H1 (cell line): ENCODE results near the gene SKIL. TPM values are rescaled to one million over a fixed set of nuclear protein-coding genes. Genes with fewer than 3 reads are reported as not detected.
A peak's percentile ranks its signal among the peaks of the same experiment; 100 is the strongest.

ENCODE experiments used
- CTCF ChIA-PET: fragments of 300-600 bp; sonication (Branson Sonifier 250); formaldehyde crosslinking; loops from one replicate; lab custom pipeline; 2021; ENCODE audit not compliant: partially characterized antibody; lab: Charles Lee
- POLR2A ChIA-PET: fragments of 300-600 bp; sonication (Branson Sonifier 250); formaldehyde crosslinking; loops from one replicate; lab custom pipeline; 2021; ENCODE audit warnings: inconsistent platforms; ENCODE audit not compliant: partially characterized antibody; lab: Charles Lee
- DNase-seq, 2 experiments: peaks; one replicate each; pipeline versions ENCODE4 v3.0.0 to v3.0.0-alpha.2; 2010 to 2022; ENCODE audit warnings: low spot score in 2 of 2, low read depth in 1 of 2, mixed read lengths in 1 of 2
- FAIRE-seq: peaks from 2 replicates; lab custom pipeline; 2011; peaks lifted over from hg19 to GRCh38; lab: Jason Lieb, UNC
- H2AFZ ChIP-seq: 2 replicates; pipeline ENCODE4 v1.8.1; 2012; ENCODE audit warnings: low read length, inconsistent platforms
- H2AK5ac ChIP-seq: 2 replicates; pipeline ENCODE4 v1.6.1; 2013; ENCODE audit warnings: low read depth, low read length
- H2BK120ac ChIP-seq: replicated peaks from 2 replicates; pipeline ENCODE3; 2013; ENCODE audit warnings: low read depth, low read length, inconsistent platforms
- H2BK12ac ChIP-seq: 2 replicates; pipeline ENCODE4 v1.6.1; 2013; ENCODE audit warnings: low read depth, low read length
- H2BK15ac ChIP-seq: 2 replicates; pipeline ENCODE4 v1.6.1; 2013; ENCODE audit warnings: low read length
- H2BK20ac ChIP-seq: 2 replicates; pipeline ENCODE4 v1.6.1; 2013; ENCODE audit warnings: low read length
- H2BK5ac ChIP-seq: 2 replicates; pipeline ENCODE4 v1.6.1; 2013; ENCODE audit warnings: low read depth, low read length
- H3K14ac ChIP-seq: 2 replicates; pipeline ENCODE4 v1.6.1; 2013; ENCODE audit warnings: inconsistent platforms; ENCODE audit not compliant: insufficient read length
- H3K18ac ChIP-seq: 2 replicates; pipeline ENCODE4 v1.6.1; 2013; ENCODE audit warnings: low read length; ENCODE audit errors: extremely low read depth
- H3K23ac ChIP-seq: 2 replicates; pipeline ENCODE4 v1.6.1; 2013; ENCODE audit warnings: inconsistent platforms; ENCODE audit not compliant: insufficient read length
- H3K23me2 ChIP-seq: 2 replicates; pipeline ENCODE4 v1.6.1; 2013; ENCODE audit warnings: low read depth, low read length
- H3K27ac ChIP-seq: 2 replicates; pipeline ENCODE4 v1.6.1; 2011; ENCODE audit warnings: low read depth, low read length, inconsistent platforms
- H3K27me3 ChIP-seq, 4 experiments: replicated peaks in 1 of 4; 1 replicate in 1 of 4; 2 replicates in 3 of 4; pipeline versions ENCODE4 v1.6.1 to v1.8.1; 2011 to 2013; ENCODE audit warnings: low read length in 3 of 4, mild to moderate bottlenecking in 3 of 4, inconsistent platforms in 2 of 4, mixed read lengths in 2 of 4, moderate library complexity in 1 of 4; ENCODE audit not compliant: control insufficient read depth in 3 of 4, insufficient read depth in 3 of 4; ENCODE audit errors: extremely low read depth in 1 of 4
- H3K36me3 ChIP-seq, 4 experiments: 2 replicates each; pipeline versions ENCODE4 v1.6.1 to v1.8.1; 2011 to 2013; ENCODE audit warnings: mild to moderate bottlenecking in 4 of 4, low read length in 3 of 4, moderate library complexity in 2 of 4, control low read depth in 1 of 4, inconsistent platforms in 1 of 4; ENCODE audit not compliant: insufficient read depth in 4 of 4, control insufficient read depth in 2 of 4
- H3K4ac ChIP-seq: replicated peaks from 2 replicates; pipeline ENCODE3; 2013; ENCODE audit warnings: low read length, low read depth, mixed read lengths, inconsistent platforms; ENCODE audit not compliant: insufficient read length
- H3K4me1 ChIP-seq, 4 experiments: replicated peaks in 1 of 4; 1 replicate in 1 of 4; 2 replicates in 3 of 4; pipeline versions ENCODE4 v1.6.1 to v1.8.1; 2011 to 2013; ENCODE audit warnings: low read length in 3 of 4, inconsistent platforms in 2 of 4, mixed read lengths in 1 of 4; ENCODE audit not compliant: insufficient read depth in 4 of 4, control insufficient read depth in 3 of 4
- H3K4me2 ChIP-seq, 2 experiments: 2 replicates each; pipeline versions ENCODE4 v1.6.1 to v1.8.1; 2011 to 2013; ENCODE audit warnings: low read depth in 2 of 2, low read length in 2 of 2, control low read depth in 1 of 2, inconsistent platforms in 1 of 2, mild to moderate bottlenecking in 1 of 2; ENCODE audit not compliant: insufficient read depth in 1 of 2
- H3K4me3 ChIP-seq, 4 experiments: fragments of 200-600, 300-600 bp in 1 of 4; sonication (generic), shearing (Covaris generic), sonication (Bioruptor Twin) in 1 of 4; 2 replicates each; pipeline versions ENCODE4 v1.5.1 to v1.8.1; 2011 to 2016; ENCODE audit warnings: low read length in 4 of 4, low read depth in 3 of 4, control low read depth in 2 of 4, inconsistent platforms in 2 of 4, mild to moderate bottlenecking in 2 of 4, mixed read lengths in 1 of 4, moderate library complexity in 1 of 4; ENCODE audit not compliant: insufficient read depth in 2 of 4; ENCODE audit errors: extremely low read depth in 1 of 4
- H3K56ac ChIP-seq: replicated peaks from 2 replicates; pipeline ENCODE3; 2013; ENCODE audit warnings: low read depth, mild to moderate bottlenecking, mixed read lengths, low read length, inconsistent platforms; ENCODE audit not compliant: insufficient read length
- H3K79me1 ChIP-seq: 2 replicates; pipeline ENCODE4 v1.6.1; 2013; ENCODE audit warnings: low read depth, low read length, control low read depth
- H3K79me2 ChIP-seq, 2 experiments: 2 replicates each; pipeline versions ENCODE4 v1.6.1 to v1.8.1; 2012 to 2013; ENCODE audit warnings: low read length in 2 of 2, mild to moderate bottlenecking in 2 of 2, inconsistent platforms in 1 of 2; ENCODE audit not compliant: insufficient read depth in 2 of 2, control insufficient read depth in 1 of 2
- H3K9ac ChIP-seq, 4 experiments: replicated peaks in 1 of 4; 1 replicate in 1 of 4; 2 replicates in 3 of 4; pipeline versions ENCODE4 v1.6.1 to v1.8.1; 2011 to 2013; ENCODE audit warnings: low read depth in 3 of 4, low read length in 3 of 4, control low read depth in 2 of 4, mild to moderate bottlenecking in 2 of 4, moderate library complexity in 2 of 4, inconsistent platforms in 1 of 4; ENCODE audit errors: extremely low read depth in 1 of 4
- H3K9me3 ChIP-seq, 2 experiments: 2 replicates each; pipeline versions ENCODE4 v1.6.1 to v1.8.1; 2012 to 2013; ENCODE audit warnings: mild to moderate bottlenecking in 2 of 2, moderate library complexity in 2 of 2, control low read depth in 1 of 2, inconsistent platforms in 1 of 2, low read depth in 1 of 2, low read length in 1 of 2, mixed read lengths in 1 of 2; ENCODE audit not compliant: insufficient read depth in 2 of 2
- H4K20me1 ChIP-seq, 2 experiments: replicated peaks in 1 of 2; 2 replicates each; pipeline versions ENCODE3 to v1.8.1; 2011 to 2013; ENCODE audit warnings: inconsistent platforms in 2 of 2, low read length in 2 of 2, mild to moderate bottlenecking in 1 of 2; ENCODE audit not compliant: insufficient read depth in 2 of 2, control insufficient read depth in 1 of 2
- H4K5ac ChIP-seq: 2 replicates; pipeline ENCODE4 v1.6.1; 2013; ENCODE audit warnings: low read length, low read depth, mixed read lengths, inconsistent platforms; ENCODE audit not compliant: insufficient read length
- H4K8ac ChIP-seq: 2 replicates; pipeline ENCODE4 v1.8.0; 2013; ENCODE audit warnings: mild to moderate bottlenecking, moderate library complexity, low read length, inconsistent platforms; ENCODE audit not compliant: insufficient read depth; ENCODE audit errors: extremely low read depth
- H4K91ac ChIP-seq: replicated peaks from 2 replicates; pipeline ENCODE3; 2013; ENCODE audit warnings: low read length, mixed read lengths, inconsistent platforms; ENCODE audit not compliant: insufficient read length
- KDM4A ChIP-seq: IDR thresholded peaks from one replicate; pipeline ENCODE4 v1.7.1; 2012; ENCODE audit warnings: low read depth, mild to moderate bottlenecking, moderate library complexity, low read length, inconsistent platforms; ENCODE audit not compliant: severe bottlenecking
- SRF ChIP-seq: IDR thresholded peaks from 2 replicates; pipeline ENCODE4 v1.6.1; 2011; ENCODE audit warnings: mild to moderate bottlenecking, low read depth, low read length, moderate library complexity
- WGBS, 2 experiments: shearing (Covaris generic) in 1 of 2; methylation state at CpG; one replicate each; pipeline versions ENCODE4 v1.1.6 to v1.1.7; 2013 to 2015; ENCODE audit warnings: low lambda C conversion rate in 2 of 2, mixed read lengths in 2 of 2, inconsistent platforms in 1 of 2, low coverage in 1 of 2, missing lambda C conversion rate in 1 of 2; ENCODE audit not compliant: insufficient replicate concordance in 2 of 2, insufficient coverage in 1 of 2, insufficient read length in 1 of 2; ENCODE audit errors: extremely low coverage in 1 of 2, missing lambda C conversion rate in 1 of 2; 5-methylcytosine and 5-hydroxymethylcytosine counted together
- polyA plus RNA-seq, 7 experiments: library from polyadenylated mRNA; depleted of rRNA in 3 of 7; stranded (reverse) in 5 of 7; unstranded in 2 of 7; fragments of >200 nt in 5 of 7; fragments of 200-250 nt in 2 of 7; gene quantifications; 1 replicate in 5 of 7; 2 replicates in 1 of 7; 4 replicates in 1 of 7; pipeline versions ENCODE4 v1.2.1 to v1.2.3, GENCODE V29; 2011 to 2013; ENCODE audit warnings: missing spikeins in 2 of 7, mixed read lengths in 2 of 7
- total RNA-seq: library from RNA; stranded (reverse); fragmentation: NEBNext Ultra II Directional; extraction: Animal tissue kit (Norgen Biotek cat#: 25700); gene quantifications from 2 replicates; pipeline ENCODE4 v1.2.1, GENCODE V29; 2021

Gene SKIL
- total and polyA plus RNA-seq, 2 of the 8 experiments (the other 6 are each of a cell fraction or from before 2014, with no cell fraction given) = 13.2 to 277 TPM

DNA sequence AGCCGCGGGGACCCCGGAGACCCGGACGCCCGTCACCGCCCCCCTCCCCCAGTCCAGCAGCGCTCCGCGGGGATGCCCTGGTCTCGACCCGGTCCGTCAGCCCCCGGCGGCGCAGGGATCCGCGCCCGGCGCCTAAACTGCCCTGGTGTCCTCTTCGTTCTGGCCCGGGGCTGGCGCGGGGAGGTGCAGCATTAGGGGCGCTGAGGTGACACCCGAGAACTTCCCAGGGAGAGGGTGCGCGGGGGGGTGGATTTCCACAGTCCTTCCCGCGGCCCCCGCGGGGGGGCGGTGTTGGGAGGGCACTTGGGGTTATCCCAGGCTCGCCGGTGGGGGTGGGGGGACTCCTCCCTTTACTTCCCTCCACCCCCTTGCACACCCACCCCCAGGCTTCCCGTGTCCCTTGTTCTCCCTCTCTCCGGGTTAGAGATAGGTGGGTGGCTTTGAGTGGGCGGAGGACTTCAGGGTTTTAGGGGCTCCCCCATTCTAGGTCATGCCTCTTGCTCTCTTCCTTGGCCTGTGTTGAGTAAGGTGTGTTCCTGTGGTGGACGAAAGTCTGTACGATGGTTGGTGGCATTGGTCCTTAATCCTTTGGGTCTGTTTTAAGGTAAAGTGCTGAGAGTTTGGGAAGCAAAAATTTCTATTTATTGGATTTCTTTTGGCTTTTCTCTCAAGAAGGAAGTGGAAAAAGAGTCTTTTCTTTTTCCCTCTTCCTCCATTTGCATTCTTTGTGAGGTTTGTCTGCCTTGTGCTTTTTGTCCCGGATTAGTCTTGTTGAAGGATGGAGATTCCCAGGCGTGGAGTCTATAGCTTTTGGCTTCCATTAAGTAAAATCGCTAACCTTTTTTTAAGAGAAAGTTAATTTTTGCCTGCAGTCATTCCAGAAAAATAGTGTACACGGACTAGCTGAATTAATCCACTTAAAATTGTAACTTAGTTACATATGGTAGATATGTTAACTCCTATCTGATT, 811 bp downstream of the SKIL start:
- H3K4ac ChIP-seq = no peak overlapping the region
- peak overlapping the region; percentile 54 to 95 (median 80) for H3K4me3 ChIP-seq
- ChIA-PET POLR2A (interaction anchor here (0.8 to 2.5 kb wide), 10 partner anchors 13 to 587 kb away, joined by 3 to 10 read pairs (median 4); partner anchors contain the start of genes CLDN11 and PRKCI), CTCF (interaction anchor here (1.0 to 1.7 kb wide), 2 partner anchors 12 to 55 kb away, joined by 3 to 7 read pairs; no protein-coding TSS in a partner anchor)
- H3K27me3 ChIP-seq = no peaks in the 10 kb centered on the region
- H2BK12ac ChIP-seq = no peak overlapping the region
- peak overlapping the region; percentile 35; the same call in 1 of the 2 replicates for H3K18ac ChIP-seq
- H4K20me1 ChIP-seq = peaks cover 4 to 10% of the 10 kb centered on the region in 2 experiments
- no peak overlapping the region for H4K91ac ChIP-seq
- H3K56ac ChIP-seq = no peak overlapping the region
- no peak overlapping the region for H4K5ac ChIP-seq
- peaks cover 2 to 21% (median 9%) of the 10 kb centered on the region in 4 experiments; a peak in 5 of 7 replicates for H3K4me1 ChIP-seq
- H3K23ac ChIP-seq = no peak overlapping the region
- H2AFZ ChIP-seq = no peak overlapping the region
- H3K79me2 ChIP-seq = peaks cover 27 to 51% of the 10 kb centered on the region in 2 experiments
- H3K14ac ChIP-seq = no peak overlapping the region
- no peak overlapping the region for H2BK120ac ChIP-seq
- no peak overlapping the region for H2BK15ac ChIP-seq
- H3K27ac ChIP-seq = peak overlapping the region; percentile 59; the same call in 1 of the 2 replicates
- WGBS, 2 experiments = 1% methylated on average over 15 of the region's 44 CpGs; no CpG with 5 or more reads in 1 of the 2 experiments
- H3K4me2 ChIP-seq = peak overlapping the region; percentile 66 to 70
- no peak overlapping the region for H2BK20ac ChIP-seq
- H3K36me3 ChIP-seq = peaks cover 0 to 22% (median 5%) of the 10 kb centered on the region in 4 experiments; a peak in 6 of 8 replicates
- peak overlapping the region; percentile 54; the same call in 1 of the 2 replicates for H2BK5ac ChIP-seq
- peak overlapping the region; percentile 70; the same call in 1 of the 2 replicates for H2AK5ac ChIP-seq
- H3K9me3 ChIP-seq = no peaks in the 10 kb centered on the region
- H3K23me2 ChIP-seq = peaks cover 8% of the 10 kb centered on the region; the same call in 1 of the 2 replicates
- no peaks in the 10 kb centered on the region for H3K79me1 ChIP-seq
- H4K8ac ChIP-seq = no peak overlapping the region; the same call in 1 of the 2 replicates
- FAIRE-seq (no peak), DNase-seq (peak in 1 of 2 experiments; percentile 87)
- peak overlapping the region; percentile 34 to 85 (median 60); a peak in 6 of 7 replicates for H3K9ac ChIP-seq
- TF ChIP-seq KDM4A (peak; percentile 4), SRF (no peak)
